HepG2 (cell line): Measurements from ENCODE around the gene SSBP2. TPM values are rescaled to one million over a fixed set of nuclear protein-coding genes. Genes with fewer than 3 reads are reported as not detected.
A peak's percentile ranks its signal among the peaks of the same experiment; 100 is the strongest.

Experiments used
- ATAC-seq: fragments of 200-7000 bp; cut with Tn5 transposase; 3 replicates; pipeline ENCODE4 v1.9.1; 2020; ENCODE audit warnings: mild to moderate bottlenecking, moderate library complexity
- BruUV-seq: library from RNA; stranded (reverse); fragments of 400-500 nt; replicated peaks from 2 replicates; lab custom pipeline; 2021; lab: Mats Ljungman, UMichigan
- CTCF ChIA-PET: fragments of 300-600 bp; formaldehyde crosslinking; extraction: SDS; loops from one replicate; lab custom pipeline; 2021; ENCODE audit warnings: low total read pairs, inconsistent platforms, low intra/inter-chr PET ratio; lab: Yijun Ruan, JAX
- POLR2A ChIA-PET: fragments of 350-600 bp; sonication (Branson Sonifier 250); formaldehyde crosslinking; loops from one replicate; lab custom pipeline; 2020; ENCODE audit warnings: antibody characterized with exemption, inconsistent platforms; lab: Yijun Ruan, JAX
- DNase-seq: peaks from one replicate; pipeline ENCODE4 v3.0.0-alpha.2; 2015; ENCODE audit warnings: low spot score
- FAIRE-seq: peaks from 3 replicates; lab custom pipeline; 2011; peaks lifted over from hg19 to GRCh38; lab: Jason Lieb, UNC
- H2AFZ ChIP-seq: one replicate; pipeline ENCODE4 v1.6.1; 2011; ENCODE audit warnings: low read length, inconsistent platforms
- H3K27ac ChIP-seq: fragments of 300-600 bp; 3 replicates; pipeline ENCODE4 v1.8.0; 2011; ENCODE audit warnings: mixed run types, mild to moderate bottlenecking, mixed read lengths, low read length, inconsistent platforms; ENCODE audit not compliant: insufficient read depth; ENCODE audit errors: extremely low read length
- H3K27me3 ChIP-seq, 2 experiments: fragments of 200-600 bp in 1 of 2; 2 replicates in 1 of 2; 3 replicates in 1 of 2; pipeline versions ENCODE4 v1.6.0 to v1.8.0; 2011; ENCODE audit warnings: low read length in 2 of 2, mild to moderate bottlenecking in 2 of 2, moderate library complexity in 2 of 2, inconsistent platforms in 1 of 2; ENCODE audit not compliant: insufficient read depth in 2 of 2, control insufficient read depth in 1 of 2
- H3K36me3 ChIP-seq, 2 experiments: fragments of 200-600 bp in 1 of 2; replicated peaks in 1 of 2; 2 replicates in 1 of 2; 3 replicates in 1 of 2; pipeline versions ENCODE4 v1.5.1 to v1.8.0; 2011; ENCODE audit warnings: low read length in 2 of 2, inconsistent platforms in 1 of 2; ENCODE audit not compliant: insufficient read depth in 2 of 2, control insufficient read depth in 1 of 2
- H3K4me1 ChIP-seq: 2 replicates; pipeline ENCODE4 v1.5.1; 2012; ENCODE audit warnings: low read length, inconsistent platforms; ENCODE audit not compliant: insufficient read depth
- H3K4me2 ChIP-seq: 2 replicates; pipeline ENCODE4 v1.6.0; 2011; ENCODE audit warnings: low read depth, low read length, inconsistent platforms
- H3K4me3 ChIP-seq, 3 experiments: fragments of 200-600 bp in 1 of 3; sonication (generic), shearing (Covaris generic) in 1 of 3; replicated peaks in 1 of 3; 2 replicates each; pipeline ENCODE4 v1.5.1; 2011 to 2016; ENCODE audit warnings: low read length in 3 of 3, inconsistent platforms in 2 of 3, low read depth in 2 of 3, mild to moderate bottlenecking in 2 of 3, control low read depth in 1 of 3, mixed read lengths in 1 of 3; ENCODE audit not compliant: insufficient read depth in 1 of 3
- H3K79me2 ChIP-seq: one replicate; pipeline ENCODE4 v1.6.1; 2011; ENCODE audit warnings: low read length, inconsistent platforms; ENCODE audit not compliant: insufficient read depth
- H3K9ac ChIP-seq: 2 replicates; pipeline ENCODE4 v1.6.0; 2011; ENCODE audit warnings: mild to moderate bottlenecking, low read depth, low read length, inconsistent platforms; ENCODE audit not compliant: insufficient read depth
- H3K9me3 ChIP-seq: 2 replicates; pipeline ENCODE4 v1.5.1; 2012; ENCODE audit warnings: mild to moderate bottlenecking, low read length
- H4K20me1 ChIP-seq: 2 replicates; pipeline ENCODE4 v1.6.0; 2011; ENCODE audit warnings: inconsistent platforms, mild to moderate bottlenecking, low read length, moderate library complexity; ENCODE audit not compliant: insufficient read depth
- IRX3 ChIP-seq: sonication (generic); formaldehyde crosslinking; IDR thresholded peaks from 2 replicates; pipeline ENCODE4 v1.8.1; 2023; ENCODE audit warnings: mild to moderate bottlenecking, low read depth, missing genetic modification reagents, borderline replicate concordance
- MAF1 ChIP-seq: sonication (generic); formaldehyde crosslinking; IDR thresholded peaks from 2 replicates; pipeline ENCODE4 v1.5.0; 2020; ENCODE audit warnings: missing genetic modification reagents, borderline replicate concordance
- MTA1 ChIP-seq: sonication (generic); formaldehyde crosslinking; IDR thresholded peaks from 2 replicates; pipeline ENCODE4 v1.4.0; 2020; ENCODE audit warnings: missing genetic modification reagents, mild to moderate bottlenecking, borderline replicate concordance
- SIN3A ChIP-seq: IDR thresholded peaks from 2 replicates; pipeline ENCODE4 v1.6.1; 2011; ENCODE audit warnings: low read depth, mild to moderate bottlenecking, control low read depth, low read length, borderline replicate concordance
- ZBTB7B ChIP-seq: sonication (generic); formaldehyde crosslinking; IDR thresholded peaks from 2 replicates; pipeline ENCODE4 v1.4.0; 2020; ENCODE audit warnings: missing genetic modification reagents
- ZKSCAN8 ChIP-seq: IDR thresholded peaks from 2 replicates; pipeline ENCODE4 v1.6.1; 2016; ENCODE audit warnings: borderline replicate concordance, missing genetic modification reagents, missing compliant biosample characterization
- ZNF10 ChIP-seq: sonication (generic); formaldehyde crosslinking; IDR thresholded peaks from 2 replicates; pipeline ENCODE4 v1.4.0; 2020; ENCODE audit warnings: mild to moderate bottlenecking, low read depth, missing genetic modification reagents, borderline replicate concordance
- ZNF20 ChIP-seq: sonication (generic); formaldehyde crosslinking; IDR thresholded peaks from 2 replicates; pipeline ENCODE4 v1.4.0; 2020; ENCODE audit warnings: mild to moderate bottlenecking, moderate library complexity, missing genetic modification reagents
- ZNF546 ChIP-seq: sonication (generic); formaldehyde crosslinking; conservative IDR thresholded peaks from 2 replicates; pipeline ENCODE4 v1.8.1; 2023; ENCODE audit warnings: mild to moderate bottlenecking, missing genetic modification reagents
- ZNF550 ChIP-seq: sonication (generic); formaldehyde crosslinking; IDR thresholded peaks from 2 replicates; pipeline ENCODE4 v1.4.0; 2020; ENCODE audit warnings: mild to moderate bottlenecking, missing genetic modification reagents, borderline replicate concordance
- WGBS: methylation state at CpG from one replicate; pipeline ENCODE4 v1.1.6; 2017; ENCODE audit warnings: low lambda C conversion rate; 5-methylcytosine and 5-hydroxymethylcytosine counted together
- in situ Hi-C: cut with HindIII; loops from 2 replicates; pipeline ENCODE4 v1.10.0; 2017; ENCODE audit warnings: low pct_unique_long_range_greater_than_20kb; ENCODE audit not compliant: extremely low pct_ligation_motif_present
- intact Hi-C: fragments of 100-400 bp; cut with micrococcal nuclease; formaldehyde crosslinking; loops from one replicate; pipeline ENCODE4 v1.10.0; 2022; ENCODE audit not compliant: unreplicated experiment
- polyA plus RNA-seq, 8 experiments: library from polyadenylated mRNA; depleted of rRNA in 3 of 8; stranded (reverse) in 7 of 8; unstranded in 1 of 8; fragments of >200 nt; fragmentation: Illumina TruSeq in 4 of 8; extraction: Trizol in 4 of 8; gene quantifications; 2 replicates each; pipeline versions ENCODE4 v1.2.1 to v1.2.3, GENCODE V29; 2011 to 2016; ENCODE audit warnings: low read depth in 4 of 8, missing spikeins in 1 of 8, mixed read lengths in 1 of 8; ENCODE audit not compliant: insufficient read depth in 1 of 8
- total RNA-seq, 5 experiments: library from RNA; depleted of rRNA; stranded (reverse); fragments of >200 nt; fragmentation: Illumina TruSeq; extraction: Trizol; gene quantifications; 2 replicates each; pipeline ENCODE4 v1.2.3, GENCODE V29; 2016; ENCODE audit warnings: low read depth in 1 of 5
- TF ChIP-seq, protein P1 (sequence below): IDR thresholded peaks from 2 replicates; pipeline ENCODE4 v1.6.1; 2016; ENCODE audit warnings: mild to moderate bottlenecking
- TF ChIP-seq, protein P2 (sequence below): sonication (generic); formaldehyde crosslinking; IDR thresholded peaks from 2 replicates; pipeline ENCODE4 v1.4.0; 2020; ENCODE audit warnings: missing genetic modification reagents

Gene SSBP2
- total and polyA plus RNA-seq, 2 of the 13 experiments (the other 11 are each of a cell fraction or from before 2014, with no cell fraction given), result 0.16 TPM; not detected in 1

DNA sequence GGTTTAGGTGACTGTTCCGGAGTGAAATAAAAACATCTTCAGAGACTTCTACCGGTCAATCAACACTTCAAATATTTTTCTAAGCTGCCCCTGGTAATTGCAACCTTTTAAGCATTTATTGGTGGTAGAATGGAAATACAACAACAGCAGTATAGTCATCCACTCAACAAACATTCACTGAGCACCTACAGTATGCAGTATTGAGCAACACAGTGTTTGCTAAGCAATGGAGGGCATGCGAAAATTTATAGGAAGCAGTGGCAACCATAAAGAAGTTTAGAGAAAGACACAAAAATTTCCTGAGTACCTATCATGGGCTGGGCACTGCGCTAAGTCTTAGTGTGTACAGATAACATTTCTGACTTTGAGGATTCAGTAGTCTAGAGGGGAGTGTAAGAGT lies 12.0 kb upstream of the SSBP2 start:
- CTCF ChIA-PET, result no interaction called here
- Histone ChIP-seq H3K79me2 (no peaks in the 10 kb centered on the region), H3K4me1 (no peaks in the 10 kb centered on the region), H4K20me1 (no peaks in the 10 kb centered on the region), H3K9me3 (no peaks in the 10 kb centered on the region), H2AFZ (no peak overlapping the region), H3K4me2 (no peak overlapping the region), H3K9ac (no peak overlapping the region)
- 23% methylated on average over 4 of the region's 4 CpGs for WGBS
- in situ Hi-C loops, result no loop called here
- POLR2A ChIA-PET, result no interaction called here
- BruUV-seq, result no TSS peak
- DNase-seq, result no peak
- intact Hi-C loops, result loop anchor here (2.0 kb wide), 1 partner anchor 72 kb away; no protein-coding TSS in a partner anchor
- no peak for FAIRE-seq
- TF ChIP-seq ZNF550 (CRISPR knock-in tag) (no peak), ZBTB7B (CRISPR knock-in tag) (no peak), SIN3A (no peak), MAF1 (CRISPR knock-in tag) (no peak), ZKSCAN8 (CRISPR knock-in tag) (peak; percentile 60; the same call in 1 of the 2 replicates)
- TF ChIP-seq, protein P1, sequence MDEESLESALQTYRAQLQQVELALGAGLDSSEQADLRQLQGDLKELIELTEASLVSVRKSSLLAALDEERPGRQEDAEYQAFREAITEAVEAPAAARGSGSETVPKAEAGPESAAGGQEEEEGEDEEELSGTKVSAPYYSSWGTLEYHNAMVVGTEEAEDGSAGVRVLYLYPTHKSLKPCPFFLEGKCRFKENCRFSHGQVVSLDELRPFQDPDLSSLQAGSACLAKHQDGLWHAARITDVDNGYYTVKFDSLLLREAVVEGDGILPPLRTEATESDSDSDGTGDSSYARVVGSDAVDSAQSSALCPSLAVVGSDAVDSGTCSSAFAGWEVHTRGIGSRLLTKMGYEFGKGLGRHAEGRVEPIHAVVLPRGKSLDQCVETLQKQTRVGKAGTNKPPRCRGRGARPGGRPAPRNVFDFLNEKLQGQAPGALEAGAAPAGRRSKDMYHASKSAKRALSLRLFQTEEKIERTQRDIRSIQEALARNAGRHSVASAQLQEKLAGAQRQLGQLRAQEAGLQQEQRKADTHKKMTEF, result no peak
- TF ChIP-seq, all 625 proteins: peak for 1
- H3K27ac ChIP-seq, result no peak overlapping the region
- no peaks in the 10 kb centered on the region for H3K36me3 ChIP-seq
- ATAC-seq, result no peak
- H3K4me3 ChIP-seq, result no peak overlapping the region
- no peaks in the 10 kb centered on the region for H3K27me3 ChIP-seq

DNA sequence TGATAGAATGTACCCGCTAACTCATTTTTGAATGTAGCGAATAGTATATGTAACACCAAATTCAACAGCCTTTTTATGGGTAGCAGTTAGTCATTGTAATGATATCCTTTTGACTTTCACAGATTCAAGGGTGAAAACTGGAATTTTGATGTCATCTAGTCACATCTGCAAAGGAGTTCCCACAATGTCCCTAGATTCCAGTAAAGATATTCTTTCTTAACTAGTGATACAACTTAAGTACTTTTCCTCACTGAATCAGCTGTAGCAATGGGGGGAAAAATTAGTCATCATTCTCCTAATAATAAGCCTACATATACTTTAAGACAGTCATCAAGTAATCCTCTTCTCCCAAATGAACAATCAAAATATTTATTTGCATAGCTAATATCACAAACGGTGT lies 11.5 kb upstream of the SSBP2 start:
- H4K20me1 ChIP-seq, result no peaks in the 10 kb centered on the region
- no peak overlapping the region for H3K9ac ChIP-seq
- no peak overlapping the region for H3K27ac ChIP-seq
- intact Hi-C loops, result loop anchor here (2.0 kb wide), 1 partner anchor 72 kb away; no protein-coding TSS in a partner anchor
- ChIA-PET CTCF (no interaction called here), POLR2A (no interaction called here)
- DNase-seq (no peak), FAIRE-seq (no peak), ATAC-seq (no peak)
- no peak overlapping the region for H3K4me3 ChIP-seq
- WGBS, result 60% methylated on average over 3 of the region's 3 CpGs
- no peaks in the 10 kb centered on the region for H3K79me2 ChIP-seq
- H3K4me2 ChIP-seq, result no peak overlapping the region
- no peaks in the 10 kb centered on the region for H3K4me1 ChIP-seq
- no peaks in the 10 kb centered on the region for H3K36me3 ChIP-seq
- no TSS peak for BruUV-seq
- in situ Hi-C loops, result no loop called here
- no peak overlapping the region for H2AFZ ChIP-seq
- no peaks in the 10 kb centered on the region for H3K9me3 ChIP-seq
- H3K27me3 ChIP-seq, result no peaks in the 10 kb centered on the region
- no peak for TF ChIP-seq MTA1
- no peak for TF ChIP-seq ZNF20 (CRISPR knock-in tag)
- TF ChIP-seq ZNF546 (CRISPR knock-in tag), result no peak
- TF ChIP-seq, protein P2, sequence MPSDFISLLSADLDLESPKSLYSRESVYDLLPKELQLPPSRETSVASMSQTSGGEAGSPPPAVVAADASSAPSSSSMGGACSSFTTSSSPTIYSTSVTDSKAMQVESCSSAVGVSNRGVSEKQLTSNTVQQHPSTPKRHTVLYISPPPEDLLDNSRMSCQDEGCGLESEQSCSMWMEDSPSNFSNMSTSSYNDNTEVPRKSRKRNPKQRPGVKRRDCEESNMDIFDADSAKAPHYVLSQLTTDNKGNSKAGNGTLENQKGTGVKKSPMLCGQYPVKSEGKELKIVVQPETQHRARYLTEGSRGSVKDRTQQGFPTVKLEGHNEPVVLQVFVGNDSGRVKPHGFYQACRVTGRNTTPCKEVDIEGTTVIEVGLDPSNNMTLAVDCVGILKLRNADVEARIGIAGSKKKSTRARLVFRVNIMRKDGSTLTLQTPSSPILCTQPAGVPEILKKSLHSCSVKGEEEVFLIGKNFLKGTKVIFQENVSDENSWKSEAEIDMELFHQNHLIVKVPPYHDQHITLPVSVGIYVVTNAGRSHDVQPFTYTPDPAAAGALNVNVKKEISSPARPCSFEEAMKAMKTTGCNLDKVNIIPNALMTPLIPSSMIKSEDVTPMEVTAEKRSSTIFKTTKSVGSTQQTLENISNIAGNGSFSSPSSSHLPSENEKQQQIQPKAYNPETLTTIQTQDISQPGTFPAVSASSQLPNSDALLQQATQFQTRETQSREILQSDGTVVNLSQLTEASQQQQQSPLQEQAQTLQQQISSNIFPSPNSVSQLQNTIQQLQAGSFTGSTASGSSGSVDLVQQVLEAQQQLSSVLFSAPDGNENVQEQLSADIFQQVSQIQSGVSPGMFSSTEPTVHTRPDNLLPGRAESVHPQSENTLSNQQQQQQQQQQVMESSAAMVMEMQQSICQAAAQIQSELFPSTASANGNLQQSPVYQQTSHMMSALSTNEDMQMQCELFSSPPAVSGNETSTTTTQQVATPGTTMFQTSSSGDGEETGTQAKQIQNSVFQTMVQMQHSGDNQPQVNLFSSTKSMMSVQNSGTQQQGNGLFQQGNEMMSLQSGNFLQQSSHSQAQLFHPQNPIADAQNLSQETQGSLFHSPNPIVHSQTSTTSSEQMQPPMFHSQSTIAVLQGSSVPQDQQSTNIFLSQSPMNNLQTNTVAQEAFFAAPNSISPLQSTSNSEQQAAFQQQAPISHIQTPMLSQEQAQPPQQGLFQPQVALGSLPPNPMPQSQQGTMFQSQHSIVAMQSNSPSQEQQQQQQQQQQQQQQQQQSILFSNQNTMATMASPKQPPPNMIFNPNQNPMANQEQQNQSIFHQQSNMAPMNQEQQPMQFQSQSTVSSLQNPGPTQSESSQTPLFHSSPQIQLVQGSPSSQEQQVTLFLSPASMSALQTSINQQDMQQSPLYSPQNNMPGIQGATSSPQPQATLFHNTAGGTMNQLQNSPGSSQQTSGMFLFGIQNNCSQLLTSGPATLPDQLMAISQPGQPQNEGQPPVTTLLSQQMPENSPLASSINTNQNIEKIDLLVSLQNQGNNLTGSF (CRISPR knock-in tag), result no peak
- no peak for TF ChIP-seq IRX3 (CRISPR knock-in tag)
- TF ChIP-seq ZNF10, result no peak
